ENCODE data around the gene TECR. TPM values are rescaled to one million over a fixed set of nuclear protein-coding genes. Genes with fewer than 3 reads are reported as not detected.
"Not testable (repeated sequence)": the region's sequence is repeated elsewhere in the genome, so short reads cannot be mapped to it uniquely, and the experiment has no call there.

The TECR gene
- total RNA-seq, 2 experiments from 2014 or later: 153 to 163 TPM

GRCh38 chr19:14563989-14564651, 34.7 kb downstream of the TECR start:
- Mint-ChIP-seq H3K4me1 (ENCODE audit: low read depth) (peaks cover 36% of the 10 kb centered on the region), H3K36me3 (ENCODE audit: low read depth) (peaks cover 25% of the 10 kb centered on the region), H3K4me3 (no peak overlapping the region), H3K9me3 (ENCODE audit: insufficient read depth) (no peaks in the 10 kb centered on the region), H3K27ac (no peak overlapping the region), H3K27me3 (ENCODE audit: low read depth) (no peaks in the 10 kb centered on the region)
- DNase-seq (peak; percentile 70), ATAC-seq (peak; percentile 72)
- ChIA-PET POLR2A (interaction anchor here (0.6 kb wide), 1 partner anchor 1976 kb away, joined by 3 read pairs; no protein-coding TSS in a partner anchor), CTCF (interaction anchor here (1.0 kb wide), 1 partner anchor 122 kb away, joined by 3 read pairs; no protein-coding TSS in a partner anchor)

GRCh38 chr19:14564652-14565297, 35.4 kb downstream of the TECR start:
- H3K4me3 Mint-ChIP-seq; CTCF ChIA-PET; H3K9me3 Mint-ChIP-seq (ENCODE audit: insufficient read depth); DNase-seq; H3K27me3 Mint-ChIP-seq (ENCODE audit: low read depth); POLR2A ChIA-PET: not testable (repeated sequence)
- peaks cover 25% of the 10 kb centered on the region for H3K36me3 Mint-ChIP-seq (ENCODE audit: low read depth)
- H3K4me1 Mint-ChIP-seq (ENCODE audit: low read depth): peaks cover 41% of the 10 kb centered on the region
- peak; percentile 10 for ATAC-seq
- peak overlapping the region; percentile 39 for H3K27ac Mint-ChIP-seq

GRCh38 chr19:14565298-14565679, 35.9 kb downstream of the TECR start:
- DNase-seq (no peak), ATAC-seq (no peak)
- Mint-ChIP-seq H3K27ac (no peak overlapping the region), H3K27me3 (ENCODE audit: low read depth) (no peaks in the 10 kb centered on the region), H3K36me3 (ENCODE audit: low read depth) (peaks cover 25% of the 10 kb centered on the region), H3K9me3 (ENCODE audit: insufficient read depth) (no peaks in the 10 kb centered on the region), H3K4me3 (no peak overlapping the region), H3K4me1 (ENCODE audit: low read depth) (peaks cover 42% of the 10 kb centered on the region)
- POLR2A ChIA-PET: no interaction called here
- CTCF ChIA-PET: no interaction called here

GRCh38 chr19:14565765-14566711, 36.6 kb downstream of the TECR start:
- H3K27me3 Mint-ChIP-seq (ENCODE audit: low read depth): no peaks in the 10 kb centered on the region
- no peak overlapping the region for H3K4me3 Mint-ChIP-seq
- POLR2A ChIA-PET: no interaction called here
- no peak for ATAC-seq
- H3K36me3 Mint-ChIP-seq (ENCODE audit: low read depth): peaks cover 25% of the 10 kb centered on the region
- CTCF ChIA-PET: no interaction called here
- no peak for DNase-seq
- no peak overlapping the region for H3K27ac Mint-ChIP-seq
- peaks cover 45% of the 10 kb centered on the region for H3K4me1 Mint-ChIP-seq (ENCODE audit: low read depth)
- H3K9me3 Mint-ChIP-seq (ENCODE audit: insufficient read depth): no peaks in the 10 kb centered on the region

GRCh38 chr19:14566712-14567077, 37.3 kb downstream of the TECR start:
- H3K9me3 Mint-ChIP-seq (ENCODE audit: insufficient read depth): no peaks in the 10 kb centered on the region
- no peak for ATAC-seq
- peaks cover 50% of the 10 kb centered on the region for H3K4me1 Mint-ChIP-seq (ENCODE audit: low read depth)

GRCh38 chr19:14567079-14567478, 37.7 kb downstream of the TECR start:
- H3K4me1 Mint-ChIP-seq (ENCODE audit: low read depth): peaks cover 54% of the 10 kb centered on the region
- H3K9me3 Mint-ChIP-seq (ENCODE audit: insufficient read depth): no peaks in the 10 kb centered on the region
- DNase-seq (no peak), ATAC-seq (no peak)
- ChIA-PET POLR2A (interaction anchor here (1.3 kb wide), 1 partner anchor 15 kb away, joined by 3 read pairs; no protein-coding TSS in a partner anchor), CTCF (no interaction called here)
- H3K27ac Mint-ChIP-seq: peak overlapping the region; percentile 46
- H3K36me3 Mint-ChIP-seq (ENCODE audit: low read depth): peaks cover 27% of the 10 kb centered on the region
- H3K4me3 Mint-ChIP-seq: no peak overlapping the region
- H3K27me3 Mint-ChIP-seq (ENCODE audit: low read depth): no peaks in the 10 kb centered on the region

More at GRCh38 chr19:14566712-14567077, 37.3 kb downstream of the TECR start:
- POLR2A ChIA-PET: interaction anchor here (1.3 kb wide), 1 partner anchor 15 kb away, joined by 3 read pairs; no protein-coding TSS in a partner anchor
- Mint-ChIP-seq H3K4me3 (no peak overlapping the region), H3K36me3 (ENCODE audit: low read depth) (peaks cover 27% of the 10 kb centered on the region), H3K27ac (peak overlapping the region; percentile 46), H3K27me3 (ENCODE audit: low read depth) (no peaks in the 10 kb centered on the region)
- no peak for DNase-seq
- CTCF ChIA-PET: no interaction called here

GRCh38 chr19:14570864-14571527, 41.6 kb downstream of the TECR start:
- peak overlapping the region; percentile 92 for H3K27ac Mint-ChIP-seq
- CTCF ChIA-PET: interaction anchor here (0.7 to 7.8 kb wide), 4 partner anchors 15 to 116 kb away, joined by 3 to 249 read pairs (median 14); partner anchors contain the start of gene ZNF333
- H3K9me3 Mint-ChIP-seq (ENCODE audit: insufficient read depth): no peaks in the 10 kb centered on the region
- H3K4me1 Mint-ChIP-seq (ENCODE audit: low read depth): peaks cover 46% of the 10 kb centered on the region
- peaks cover 16% of the 10 kb centered on the region for H3K36me3 Mint-ChIP-seq (ENCODE audit: low read depth)
- POLR2A ChIA-PET: interaction anchor here (0.8 kb wide), 1 partner anchor 9 kb away, joined by 3 read pairs; no protein-coding TSS in a partner anchor
- DNase-seq: no peak
- H3K4me3 Mint-ChIP-seq: peak overlapping the region; percentile 97
- no peak for ATAC-seq
- no peaks in the 10 kb centered on the region for H3K27me3 Mint-ChIP-seq (ENCODE audit: low read depth)

GRCh38 chr19:14571695-14572490, 42.5 kb downstream of the TECR start, which contains the start of gene NDUFB7:
Gene NDUFB7, minus strand, starts transcription at chr19:14572066. Its CDS starts 66 bp downstream, at chr19:14572000.
- Mint-ChIP-seq H3K27ac (peak within 1 kb of the TSS; percentile 92), H3K36me3 (ENCODE audit: low read depth) (peaks cover 13% of the 10 kb centered on the region), H3K4me1 (ENCODE audit: low read depth) (peaks cover 42% of the 10 kb centered on the region), H3K27me3 (ENCODE audit: low read depth) (no peaks in the 10 kb centered on the region), H3K9me3 (ENCODE audit: insufficient read depth) (no peaks in the 10 kb centered on the region), H3K4me3 (peak within 1 kb of the TSS; percentile 97)
- ChIA-PET CTCF (interaction anchor here (0.8 to 7.8 kb wide), 6 partner anchors 15 to 215 kb away, joined by 3 to 249 read pairs (median 5); partner anchors contain the start of gene ZNF333), POLR2A (interaction anchor here (0.6 to 1.7 kb wide), 4 partner anchors 10 to 571 kb away, joined by 3 read pairs; partner anchors contain the start of gene ZNF333)
- ATAC-seq (peak; percentile 97), DNase-seq (peak; percentile 93)

GRCh38 chr19:14575428-14575980, 46.1 kb downstream of the TECR start:
- POLR2A ChIA-PET: no interaction called here
- no peaks in the 10 kb centered on the region for H3K27me3 Mint-ChIP-seq (ENCODE audit: low read depth)
- DNase-seq (no peak), ATAC-seq (no peak)
- H3K36me3 Mint-ChIP-seq (ENCODE audit: low read depth): peaks cover 2% of the 10 kb centered on the region
- CTCF ChIA-PET: interaction anchor here (7.8 kb wide), 1 partner anchor 112 kb away, joined by 249 read pairs; the partner anchor contains the start of gene ZNF333
- no peaks in the 10 kb centered on the region for H3K9me3 Mint-ChIP-seq (ENCODE audit: insufficient read depth)
- H3K27ac Mint-ChIP-seq: no peak overlapping the region
- H3K4me3 Mint-ChIP-seq: no peak overlapping the region
- H3K4me1 Mint-ChIP-seq (ENCODE audit: low read depth): peaks cover 19% of the 10 kb centered on the region

- peaks cover 2% of the 10 kb centered on the region for H3K36me3 Mint-ChIP-seq (ENCODE audit: low read depth)
- CTCF ChIA-PET: interaction anchor here (1.2 to 7.8 kb wide), 2 partner anchors 8 to 111 kb away, joined by 3 to 249 read pairs; partner anchors contain the start of gene ZNF333
- no peaks in the 10 kb centered on the region for H3K27me3 Mint-ChIP-seq (ENCODE audit: low read depth)
- no peak for DNase-seq
- ATAC-seq: no peak
- H3K4me3 Mint-ChIP-seq: no peak overlapping the region
- no peak overlapping the region for H3K27ac Mint-ChIP-seq
- peaks cover 11% of the 10 kb centered on the region for H3K4me1 Mint-ChIP-seq (ENCODE audit: low read depth)
- no peaks in the 10 kb centered on the region for H3K9me3 Mint-ChIP-seq (ENCODE audit: insufficient read depth)
- POLR2A ChIA-PET: no interaction called here
Observed at GRCh38 chr19:14576363-14576762, 47.0 kb downstream of the TECR start.
